GM19467 (cell line): Measurements from ENCODE around the gene NPTXR.
"Not testable (repeated sequence)": the region's sequence is repeated elsewhere in the genome, so short reads cannot be mapped to it uniquely, and the experiment has no call there.

ENCODE experiments used
- ATAC-seq: cut with Tn5 transposase; IDR thresholded peaks from one replicate; pipeline ENCODE4 v1.9.1; 2021; ENCODE audit warnings: mild to moderate bottlenecking, moderate library complexity; ENCODE audit not compliant: unreplicated experiment

The NPTXR gene

DNA sequence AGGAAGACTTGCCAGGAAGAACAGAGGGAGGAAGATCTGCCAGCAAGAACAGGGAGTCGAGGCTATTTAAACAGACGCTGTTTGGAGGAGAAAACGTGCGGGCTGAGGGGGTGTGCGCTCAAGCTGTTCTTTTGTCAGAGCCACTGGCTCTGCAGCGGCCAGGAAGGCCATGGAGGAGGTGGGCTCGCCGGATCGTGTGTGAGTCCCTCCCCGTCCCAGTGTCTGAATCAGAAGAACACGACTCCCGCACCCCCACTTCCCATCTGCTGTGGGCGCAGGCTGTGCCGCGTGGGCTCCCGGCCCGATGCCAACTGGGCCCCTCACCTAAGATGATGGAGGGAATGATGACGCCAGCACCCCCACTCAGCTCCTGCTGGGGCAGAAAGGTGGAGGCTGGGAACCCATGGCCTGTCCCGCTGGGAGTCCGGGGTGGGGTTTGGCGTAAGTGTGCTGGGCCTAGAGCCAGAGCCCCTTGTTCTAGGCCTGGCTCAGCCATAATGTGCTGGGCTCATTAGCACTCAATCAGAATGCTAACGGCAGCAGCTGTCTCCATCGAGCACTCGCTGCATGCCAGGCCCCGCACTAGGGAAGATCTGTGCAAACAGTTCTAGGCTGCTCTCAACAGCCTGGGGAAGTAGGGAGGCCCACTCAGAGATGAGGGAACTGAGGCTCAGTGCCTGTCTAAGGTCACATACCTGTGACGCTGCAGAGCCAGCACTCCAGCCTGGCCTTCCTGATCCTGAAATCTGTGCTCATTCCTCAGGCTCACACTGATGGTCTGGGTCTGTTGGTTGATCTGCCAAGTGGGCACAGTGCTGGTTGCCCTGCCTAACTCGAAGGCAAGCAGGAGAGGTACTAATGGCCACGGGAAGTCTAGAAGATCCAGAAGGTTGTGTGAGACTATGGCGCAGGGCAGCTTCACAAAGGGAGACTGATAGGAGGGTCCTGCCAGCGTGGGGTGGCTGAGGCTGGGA is 11.5 kb downstream of the NPTXR start:
- ATAC-seq: no peak

DNA sequence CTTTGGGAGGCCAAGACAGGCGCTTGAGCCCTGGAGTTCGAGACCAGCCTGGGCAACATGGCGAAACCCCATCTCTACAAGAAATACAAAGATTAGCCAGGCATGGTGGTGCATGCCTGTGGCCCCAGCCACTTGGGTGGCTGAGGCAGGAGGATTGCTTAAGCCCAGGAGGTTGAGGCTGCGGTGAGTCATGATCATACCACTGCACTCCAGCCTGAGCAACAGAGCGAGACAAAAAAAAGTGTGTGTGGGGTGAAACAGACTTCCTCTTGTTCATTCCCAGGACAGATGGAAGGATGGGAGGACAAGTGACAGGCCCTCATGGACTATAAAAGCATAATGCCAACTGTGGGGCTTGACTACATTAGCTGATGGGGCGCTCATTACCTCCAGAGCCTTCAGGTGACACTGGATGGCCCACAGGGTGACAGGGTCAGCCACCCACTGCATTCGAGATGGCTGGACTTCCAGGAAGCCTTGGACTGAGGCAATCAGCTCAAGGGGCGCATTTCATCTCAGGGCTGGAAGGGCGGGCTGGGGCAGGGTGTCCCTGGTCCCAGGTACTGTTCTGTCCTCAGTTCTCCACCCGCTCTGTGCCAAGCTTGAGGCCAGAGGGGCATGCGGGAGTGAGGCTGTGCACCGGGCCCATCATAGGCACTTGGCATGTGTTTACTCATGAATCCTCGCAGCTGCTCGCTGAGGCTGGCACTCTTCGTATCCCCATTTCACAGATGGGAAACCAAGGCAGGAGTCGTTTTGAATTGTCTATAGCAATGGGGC is 12.5 kb downstream of the NPTXR start:
- ATAC-seq: no peak

DNA sequence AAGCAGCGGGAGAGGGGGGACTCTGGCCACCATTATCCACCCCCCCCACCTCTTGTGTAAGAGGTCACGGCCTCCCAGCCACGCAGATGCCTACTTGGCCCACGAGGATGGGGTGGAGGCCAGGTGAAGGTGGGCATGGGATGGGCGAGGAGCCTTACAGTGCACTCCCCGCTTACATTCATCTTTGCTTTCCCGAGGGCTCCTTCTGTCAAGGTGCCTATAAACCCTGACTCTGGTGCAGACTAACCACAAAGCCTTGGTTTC is 13.1 kb downstream of the NPTXR start:
- ATAC-seq: no peak

DNA sequence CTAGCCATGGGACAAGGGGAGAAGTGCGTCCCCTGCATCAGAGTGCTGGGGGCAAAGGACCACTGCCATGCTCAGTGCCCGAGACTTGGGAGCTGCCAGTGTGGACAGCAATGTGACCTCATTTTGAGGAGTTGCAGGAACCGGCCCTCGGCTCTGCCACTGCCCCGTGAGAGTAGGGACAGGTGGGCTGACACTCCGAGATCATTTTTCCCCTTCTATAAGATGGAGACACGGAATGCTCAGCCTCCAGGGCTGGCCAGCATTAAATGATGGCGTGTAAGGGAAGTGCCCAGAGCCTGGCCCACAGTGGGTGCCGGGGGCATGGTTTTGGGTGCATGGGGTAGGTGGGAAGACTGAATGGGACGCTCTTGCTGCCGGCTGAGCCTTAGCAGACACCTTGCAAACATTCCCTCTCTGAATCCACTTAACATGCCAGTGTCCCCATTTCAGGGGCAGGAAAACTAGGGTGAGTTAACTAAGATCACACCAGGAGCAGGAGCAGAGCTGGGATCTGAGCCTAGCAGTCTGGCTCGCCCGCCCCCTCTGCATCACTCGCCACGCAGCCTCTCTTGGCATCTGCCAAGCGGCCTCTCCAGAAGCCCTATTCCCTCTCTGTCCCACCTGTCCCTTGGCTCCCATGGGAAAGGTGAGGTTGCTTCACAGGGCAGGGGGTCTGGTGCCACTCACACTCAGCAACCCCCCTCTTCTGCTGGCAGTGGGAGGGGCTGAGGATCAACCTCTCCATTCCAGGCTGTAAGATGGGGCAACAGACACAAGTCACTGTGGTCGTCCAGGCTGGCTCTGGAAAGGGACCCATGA is 13.6 kb downstream of the NPTXR start:
- ATAC-seq: no peak

DNA sequence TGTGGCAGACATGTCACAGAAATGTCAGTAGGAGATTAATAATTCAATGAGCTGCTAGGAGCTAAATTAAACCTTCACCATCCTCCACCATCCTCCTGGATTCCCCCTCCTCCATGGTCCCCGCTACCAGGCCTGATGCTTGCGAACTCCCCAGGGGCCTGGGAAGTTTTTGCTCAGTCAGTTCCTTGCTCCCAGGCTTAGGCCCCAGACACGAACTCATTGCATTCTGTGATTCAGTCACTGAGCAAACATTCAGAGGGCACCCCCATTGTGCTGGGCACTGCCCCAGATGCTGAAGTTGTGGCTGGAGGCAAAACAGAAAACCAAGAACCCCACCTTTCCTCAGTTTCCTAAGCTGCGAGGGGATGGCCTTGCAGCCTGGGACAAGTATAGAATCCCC is 14.3 kb downstream of the NPTXR start:
- no peak for ATAC-seq

DNA sequence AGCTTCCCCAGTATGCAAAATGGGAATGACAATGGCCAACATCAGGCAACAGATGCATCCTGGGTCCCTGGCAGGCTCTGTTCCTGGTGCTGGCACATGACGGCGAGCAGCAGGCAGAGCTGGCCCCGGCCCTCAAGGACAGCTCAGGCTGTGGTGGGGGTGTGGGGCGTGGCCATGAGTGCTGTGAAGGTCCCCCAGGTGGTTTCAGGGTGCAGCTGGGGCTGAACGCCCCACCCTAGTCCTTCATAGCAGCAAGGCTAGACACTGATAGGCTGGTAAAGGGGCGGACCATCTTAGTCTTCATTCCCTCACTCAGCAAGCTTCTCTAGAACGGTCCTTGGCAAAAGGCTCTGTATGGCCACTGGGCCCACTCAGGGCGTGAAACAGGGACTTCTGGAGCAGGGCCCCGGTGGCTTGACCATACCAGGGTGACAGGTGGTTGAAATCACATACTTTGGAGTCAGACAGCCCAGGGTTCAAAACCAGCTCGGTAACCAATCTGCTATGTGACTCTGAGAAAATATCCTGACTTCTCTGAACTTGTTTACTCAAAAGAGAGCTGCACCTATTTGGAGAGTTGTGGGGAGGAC is 15.1 kb downstream of the NPTXR start:
- ATAC-seq: no peak

DNA sequence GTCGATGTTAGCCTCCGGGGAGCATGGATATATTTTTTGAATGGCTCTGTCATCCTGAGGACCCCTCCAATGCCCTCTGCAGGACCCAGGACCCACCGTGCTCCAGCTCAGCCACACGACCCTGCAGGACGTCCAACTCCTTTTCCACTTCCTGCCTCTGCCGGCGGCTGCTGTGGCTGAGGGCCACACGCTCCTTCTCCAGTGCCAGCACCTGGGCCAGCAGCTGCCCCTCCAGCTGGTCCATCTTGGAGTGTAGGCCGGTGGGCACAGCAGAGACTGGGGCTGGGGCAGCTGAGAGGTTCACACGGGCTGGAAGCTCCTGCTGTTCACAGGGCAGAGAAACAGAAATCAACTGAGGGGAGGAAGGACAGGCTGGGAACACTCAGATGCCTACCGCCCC is 15.6 kb downstream of the NPTXR start:
- ATAC-seq: no peak

DNA sequence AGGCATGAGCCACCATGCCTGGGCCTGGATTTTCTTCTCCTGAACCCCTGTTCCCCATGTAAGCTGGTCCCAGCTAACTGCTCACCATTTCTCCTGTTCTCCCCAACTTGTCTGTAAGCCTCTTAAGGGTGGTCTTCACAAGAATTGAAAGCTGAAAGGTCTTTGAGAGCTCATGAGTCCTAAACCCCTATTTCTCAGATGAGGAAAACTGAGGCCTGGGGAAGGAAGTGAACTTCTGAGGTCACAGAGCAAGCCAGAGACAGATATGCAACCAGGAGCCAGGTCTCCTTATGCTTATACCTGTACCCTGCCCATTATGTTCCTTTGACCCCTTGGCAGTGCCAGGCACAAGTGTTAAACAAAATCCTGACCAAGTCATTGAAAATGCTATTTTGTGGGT is 16.3 kb downstream of the NPTXR start:
- no peak for ATAC-seq

DNA sequence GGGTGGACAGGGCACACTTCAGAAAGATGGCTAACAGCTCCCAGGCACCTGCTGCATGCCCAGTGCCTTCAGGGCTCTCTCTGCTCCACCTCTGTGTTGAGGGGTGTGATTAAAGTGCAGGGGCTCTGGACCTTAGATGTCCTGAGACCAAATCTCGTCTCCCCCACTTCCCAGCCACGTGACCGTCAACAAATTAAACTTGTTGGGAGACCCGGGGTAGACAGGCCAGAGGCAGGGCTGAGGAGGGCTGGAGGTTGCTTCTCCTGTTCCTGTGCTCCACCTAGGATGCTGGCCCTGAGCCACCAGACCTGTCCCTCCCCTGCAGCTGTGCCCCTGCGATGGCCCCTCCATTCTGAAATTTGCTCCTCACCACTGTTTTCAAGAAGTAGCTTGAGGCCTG is 17.0 kb downstream of the NPTXR start:
- no peak for ATAC-seq

DNA sequence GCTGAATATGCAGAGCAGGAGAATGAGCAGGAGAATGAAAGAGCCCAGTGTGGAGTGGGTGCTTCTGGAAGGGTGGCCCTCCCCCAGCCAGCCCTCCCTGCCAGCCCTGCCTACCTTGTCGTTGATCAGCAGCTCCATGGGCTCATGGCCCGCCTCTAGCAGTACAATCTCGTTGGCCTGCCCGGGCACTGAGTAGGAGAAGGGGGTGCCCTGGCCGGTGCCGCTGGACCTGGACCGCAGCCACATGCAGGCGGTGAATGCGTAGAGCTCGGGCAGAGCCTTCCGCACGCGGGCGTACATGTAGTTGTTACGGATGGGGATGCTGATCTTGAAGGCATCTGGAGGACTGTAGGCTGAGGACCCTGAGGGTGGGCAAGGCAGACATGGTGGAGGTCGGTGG is 17.4 kb downstream of the NPTXR start:
- no peak for ATAC-seq

DNA sequence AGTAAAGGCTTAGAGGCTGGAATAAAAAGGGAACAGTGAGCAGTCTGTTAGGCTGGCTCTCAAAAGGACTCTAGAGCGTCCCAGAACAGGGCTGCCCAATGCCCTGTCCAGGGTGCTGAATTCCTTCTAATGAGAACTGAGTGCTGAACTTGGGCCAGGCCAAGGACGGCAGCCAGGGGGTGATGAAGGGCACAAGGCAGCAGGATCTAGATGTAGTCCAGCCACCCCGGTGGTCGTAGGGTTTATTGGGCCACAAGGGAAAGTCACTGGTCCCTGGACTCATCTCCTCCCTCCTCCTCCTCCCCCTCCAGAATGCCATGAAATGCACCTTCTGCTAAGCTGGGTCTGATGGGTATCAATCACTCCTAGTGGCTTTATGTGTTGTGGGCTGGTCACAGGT is 19.2 kb downstream of the NPTXR start:
- ATAC-seq: no peak

DNA sequence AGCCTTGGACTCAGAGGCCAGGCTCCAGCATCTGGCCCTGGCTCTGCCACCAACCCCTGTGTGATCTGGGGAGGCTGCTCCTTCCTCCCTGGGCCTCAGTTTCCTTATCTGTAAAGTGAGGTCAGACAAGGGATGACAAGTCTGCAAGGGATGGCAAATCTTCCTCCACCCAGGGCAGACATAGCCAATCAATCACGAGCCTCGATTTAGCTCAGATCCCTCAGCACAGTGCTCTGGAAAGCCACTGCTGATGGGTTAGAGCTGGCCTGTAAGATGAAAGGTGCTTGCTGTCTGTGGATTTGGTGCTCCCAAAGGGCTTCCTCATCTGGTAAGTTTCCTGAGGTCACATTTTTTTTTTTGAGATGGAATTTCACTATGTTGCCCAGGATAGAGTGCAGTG is 20.2 kb downstream of the NPTXR start:
- ATAC-seq: no peak

DNA sequence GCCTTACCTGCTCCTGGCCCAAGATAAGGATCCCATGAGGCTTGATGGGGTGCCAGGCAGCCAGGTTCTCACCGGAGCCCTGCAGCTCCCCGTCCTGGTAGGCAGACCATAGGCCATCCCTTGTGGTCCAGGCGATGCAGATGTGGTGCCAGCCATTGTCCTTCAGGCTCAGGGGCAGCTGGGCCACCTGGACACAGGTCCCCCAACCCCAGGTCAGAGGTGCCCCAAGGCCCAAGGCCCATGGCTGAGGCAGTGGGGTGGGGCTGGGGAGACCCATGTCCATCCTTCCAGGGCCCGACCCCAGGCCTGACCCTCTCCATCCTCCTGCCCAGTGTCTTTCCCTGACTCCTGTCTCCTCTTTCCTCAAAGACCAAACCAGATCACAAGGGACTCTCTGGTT is 20.8 kb downstream of the NPTXR start:
- no peak for ATAC-seq

DNA sequence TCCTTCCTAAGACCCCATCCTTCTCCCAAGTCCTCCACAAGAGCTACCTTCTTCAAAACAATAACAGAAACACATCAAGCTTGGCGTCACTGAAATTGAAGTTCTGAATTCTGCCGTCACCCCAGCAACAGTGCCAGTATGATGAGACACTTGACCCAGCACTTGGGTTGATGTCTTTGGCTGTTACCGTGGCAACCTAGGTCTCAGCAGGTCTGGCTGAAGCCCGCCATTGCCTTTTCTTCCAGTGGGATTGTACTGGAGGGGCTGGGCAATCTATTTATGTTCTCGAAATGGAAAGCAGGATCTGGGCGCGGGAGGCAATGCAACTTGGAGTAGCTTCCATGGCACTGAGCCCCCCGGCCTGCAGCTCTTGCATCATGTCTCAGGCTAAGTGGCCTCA is 23.8 kb downstream of the NPTXR start:
- no peak for ATAC-seq

DNA sequence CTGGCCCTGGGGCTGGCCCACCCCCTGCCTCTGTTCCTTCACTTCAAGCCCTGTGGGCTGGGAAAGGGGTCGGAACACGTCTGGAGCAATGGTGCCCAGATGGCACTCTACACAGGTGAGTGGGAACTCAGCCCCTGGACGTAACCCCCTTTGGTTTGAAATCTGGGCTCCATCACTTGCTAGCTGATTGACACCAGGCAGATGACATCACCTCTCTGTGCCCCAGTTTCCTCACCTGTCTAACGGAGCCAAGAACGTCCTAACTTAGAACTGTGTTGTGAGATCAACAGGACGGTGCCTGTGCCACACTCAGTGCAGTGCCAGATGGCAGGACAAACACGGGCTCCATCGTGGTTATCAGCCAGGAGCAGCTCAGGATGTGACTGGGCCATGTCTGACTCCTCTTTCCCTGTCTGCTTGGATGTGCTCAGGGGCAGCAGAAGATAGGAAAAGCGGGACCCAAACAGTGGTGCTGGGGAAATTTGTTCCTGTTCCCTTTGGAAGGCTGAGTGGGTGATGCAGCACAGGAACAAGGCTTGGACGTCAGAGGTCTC is 24.4 kb downstream of the NPTXR start:
- no peak for ATAC-seq

DNA sequence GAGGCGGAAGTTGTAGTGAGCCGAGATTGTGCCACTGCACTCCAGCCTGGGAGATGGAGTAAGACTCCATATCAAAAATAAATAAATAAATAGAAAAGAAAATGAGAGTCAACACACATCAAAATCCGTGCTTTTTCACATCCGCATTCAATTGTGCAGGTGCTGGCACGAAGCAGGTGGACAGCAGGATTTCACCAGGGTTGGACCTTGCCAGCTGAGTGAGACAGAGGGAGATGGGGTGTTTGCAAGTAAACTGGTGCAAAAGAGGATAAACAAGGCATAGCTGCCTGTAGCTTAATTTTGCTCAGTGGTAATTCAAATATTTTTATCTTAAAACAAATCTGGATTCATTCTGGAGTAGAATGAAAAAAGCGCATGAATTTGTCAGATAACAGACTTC is 26.6 kb downstream of the NPTXR start:
- ATAC-seq: no peak

DNA sequence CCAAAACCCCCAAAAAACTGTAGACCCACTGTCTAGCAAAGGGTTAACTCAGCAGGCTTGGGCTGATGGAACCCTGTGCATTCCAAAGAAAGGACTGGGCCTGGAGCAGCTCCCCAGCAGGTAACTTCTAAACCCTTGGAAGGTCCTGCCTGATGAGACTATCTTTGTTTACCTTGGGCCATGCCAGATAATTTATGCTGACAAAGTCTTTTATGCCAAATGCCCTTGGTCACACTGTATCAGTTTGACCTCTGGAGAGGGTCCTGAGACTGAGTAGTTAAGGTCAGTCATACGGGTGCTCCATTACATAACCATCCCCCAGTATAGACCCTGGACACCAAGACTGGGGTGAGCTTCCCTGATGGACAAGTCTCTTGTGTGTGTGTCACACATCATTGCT is 28.0 kb downstream of the NPTXR start:
- ATAC-seq: no peak

DNA sequence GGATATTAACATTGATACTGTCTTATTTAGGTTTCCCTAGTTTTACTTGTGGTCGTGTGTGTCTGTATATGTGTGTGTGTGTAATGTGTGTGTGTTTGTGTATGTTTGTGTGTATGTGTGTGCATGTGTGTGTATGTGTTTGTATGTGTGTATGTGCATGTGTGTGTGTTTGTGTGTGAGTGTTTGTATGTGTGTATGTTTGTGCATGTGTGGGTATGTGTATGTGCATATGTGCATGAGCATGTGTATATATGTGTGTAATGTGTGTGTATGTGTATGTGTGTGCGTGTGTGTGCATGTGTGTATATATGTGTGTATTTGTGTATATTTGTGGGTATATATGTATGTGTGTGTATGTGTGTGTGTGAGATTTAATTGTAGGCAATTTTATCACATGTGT is 32.6 kb downstream of the NPTXR start:
- ATAC-seq: no peak

DNA sequence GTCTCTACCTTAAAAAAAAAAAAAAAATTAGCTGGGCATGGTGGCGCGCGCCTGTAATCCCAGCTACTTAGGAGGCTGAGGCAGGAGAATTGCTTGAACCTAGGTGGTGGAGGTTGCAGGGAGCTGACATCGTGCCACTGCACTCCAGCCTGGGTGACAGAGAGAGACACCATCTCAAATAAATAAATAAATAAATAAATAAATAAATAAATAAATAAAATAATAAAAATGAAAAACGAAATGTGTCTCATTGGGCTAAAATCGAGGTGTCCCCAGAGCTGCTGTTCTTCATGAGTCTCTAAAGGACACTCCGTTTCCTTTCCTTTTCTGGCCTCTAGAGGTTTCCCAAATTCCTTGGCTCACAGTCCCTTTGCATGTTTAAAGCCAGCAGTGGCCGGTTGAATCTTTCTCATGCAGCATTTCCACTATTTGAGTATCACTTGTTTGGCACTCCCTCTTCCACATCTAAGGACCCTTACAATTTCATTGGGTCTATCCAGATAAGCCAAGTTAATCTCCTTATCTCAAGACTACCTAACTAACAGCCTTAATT is 38.7 kb downstream of the NPTXR start:
- not testable (repeated sequence) for ATAC-seq

DNA sequence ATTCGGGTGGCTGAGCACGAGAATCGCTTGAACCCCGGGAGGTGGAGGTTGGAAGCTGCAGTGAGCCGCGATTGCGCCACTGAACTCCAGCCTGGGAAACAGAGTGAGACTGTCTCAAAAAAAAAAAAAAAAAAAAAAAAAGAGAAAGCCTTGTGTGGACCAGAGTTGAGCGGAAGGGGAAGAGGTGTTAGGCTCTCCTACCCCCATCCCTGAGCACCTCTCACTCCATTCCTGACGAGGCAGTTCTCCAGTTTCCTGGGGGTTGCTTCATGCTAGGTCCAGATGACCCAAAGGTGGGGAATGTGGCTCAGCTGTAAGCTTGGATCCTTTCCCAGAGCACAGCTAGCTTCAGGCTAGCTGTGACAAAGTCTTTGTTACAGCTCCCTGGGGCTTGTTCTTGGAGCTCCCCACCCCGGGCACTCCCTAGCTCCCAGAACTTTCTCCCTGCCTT is 41.1 kb downstream of the NPTXR start:
- ATAC-seq: no peak
